K562 (cell line): ENCODE data around the gene GSS. TPM values are rescaled to one million over a fixed set of nuclear protein-coding genes. Genes with fewer than 3 reads are reported as not detected.
A peak's percentile ranks its signal among the peaks of the same experiment; 100 is the strongest.

Source experiments
- ATAC-seq: fragments of 200-7000 bp; cut with Tn5 transposase; 3 replicates; pipeline ENCODE4 v1.9.1; 2020; ENCODE audit warnings: moderate library complexity
- BruUV-seq: library from RNA; stranded (reverse); fragments of 400-500 nt; replicated peaks from 2 replicates; lab custom pipeline; 2021; lab: Mats Ljungman, UMichigan
- CTCF ChIA-PET: fragments of 300-600 bp; formaldehyde crosslinking; extraction: SDS; loops from one replicate; lab custom pipeline; 2021; ENCODE audit warnings: low intra/inter-chr PET ratio; lab: Yijun Ruan, JAX
- POLR2A ChIA-PET: fragments of 300-600, 350-650 bp; sonication (Branson Sonifier 250); formaldehyde crosslinking; extraction: SDS; loops from one replicate; lab custom pipeline; 2021; ENCODE audit warnings: antibody characterized with exemption, inconsistent platforms; lab: Yijun Ruan, JAX
- DNase-seq, 4 experiments: peaks; one replicate each; pipeline versions ENCODE4 v3.0.0 to v3.0.0-alpha.2; 2011 to 2018; ENCODE audit warnings: low spot score in 3 of 4, mixed read lengths in 3 of 4; ENCODE audit errors: extremely low read depth in 1 of 4
- FAIRE-seq: peaks from 2 replicates; lab custom pipeline; 2011; peaks lifted over from hg19 to GRCh38; lab: Jason Lieb, UNC
- H2AFZ ChIP-seq: 2 replicates; pipeline ENCODE4 v1.6.0; 2011; ENCODE audit warnings: low read depth, low read length, control low read depth, inconsistent platforms
- H3K27ac ChIP-seq: fragments of 200-600 bp; 3 replicates; pipeline ENCODE4 v1.8.0; 2011; ENCODE audit warnings: low read depth, mild to moderate bottlenecking, control low read depth, inconsistent platforms, low read length, moderate library complexity, mixed read lengths; ENCODE audit errors: extremely low read depth
- H3K27me3 ChIP-seq, 2 experiments: fragments of 300-600 bp in 1 of 2; 2 replicates in 1 of 2; 3 replicates in 1 of 2; pipeline versions ENCODE4 v1.6.0 to v1.8.0; 2011; ENCODE audit warnings: inconsistent platforms in 2 of 2, low read length in 2 of 2, mild to moderate bottlenecking in 1 of 2, mixed read lengths in 1 of 2, moderate library complexity in 1 of 2; ENCODE audit not compliant: control insufficient read depth in 2 of 2, insufficient read depth in 2 of 2
- H3K36me3 ChIP-seq: fragments of 300-600 bp; 3 replicates; pipeline ENCODE4 v1.8.0; 2011; ENCODE audit warnings: mild to moderate bottlenecking, low read length, inconsistent platforms; ENCODE audit not compliant: control insufficient read depth, insufficient read depth
- H3K4me1 ChIP-seq, 2 experiments: fragments of 200-600 bp in 1 of 2; replicated peaks in 1 of 2; 2 replicates in 1 of 2; 3 replicates in 1 of 2; pipeline versions ENCODE4 v1.5.1 to v1.8.0; 2011; ENCODE audit warnings: inconsistent platforms in 2 of 2, low read length in 2 of 2, mild to moderate bottlenecking in 1 of 2, mixed read lengths in 1 of 2, moderate library complexity in 1 of 2; ENCODE audit not compliant: control insufficient read depth in 2 of 2, insufficient read depth in 2 of 2
- H3K4me2 ChIP-seq: 2 replicates; pipeline ENCODE4 v1.6.1; 2011; ENCODE audit warnings: low read length, control low read depth, inconsistent platforms, mixed read lengths; ENCODE audit not compliant: insufficient read depth
- H3K4me3 ChIP-seq: fragments of 200-600 bp; sonication (generic), shearing (Covaris generic); 2 replicates; pipeline ENCODE4 v1.5.1; 2016; ENCODE audit warnings: control low read depth, inconsistent platforms
- H3K79me2 ChIP-seq: fragments of 200-600 bp; 3 replicates; pipeline ENCODE4 v1.8.0; 2011; ENCODE audit warnings: low read length, inconsistent platforms; ENCODE audit not compliant: control insufficient read depth, insufficient read depth
- H3K9ac ChIP-seq, 2 experiments: 2 replicates each; pipeline versions ENCODE4 v1.6.0 to v1.6.1; 2011; ENCODE audit warnings: low read depth in 2 of 2, low read length in 2 of 2, control low read depth in 1 of 2, inconsistent platforms in 1 of 2, mild to moderate bottlenecking in 1 of 2, mixed read lengths in 1 of 2; ENCODE audit not compliant: insufficient read depth in 1 of 2
- H3K9me1 ChIP-seq: one replicate; pipeline ENCODE4 v1.6.0; 2011; ENCODE audit warnings: inconsistent platforms, mild to moderate bottlenecking, low read length, moderate library complexity; ENCODE audit not compliant: control insufficient read depth, insufficient read depth
- H3K9me3 ChIP-seq: replicated peaks from 2 replicates; pipeline ENCODE4 v1.5.1; 2011; ENCODE audit warnings: low read depth, low read length, inconsistent platforms; ENCODE audit not compliant: control insufficient read depth, insufficient read depth
- H4K20me1 ChIP-seq: replicated peaks from 2 replicates; pipeline ENCODE4 v1.6.1; 2011; ENCODE audit warnings: low read length, inconsistent platforms, mixed read lengths; ENCODE audit not compliant: control insufficient read depth, insufficient read depth
- ETV5 ChIP-seq: sonication (generic); formaldehyde crosslinking; IDR thresholded peaks from 2 replicates; pipeline ENCODE4 v1.4.0; 2020; ENCODE audit warnings: low read depth, mild to moderate bottlenecking, missing genetic modification reagents
- FOSL1 ChIP-seq: fragments of 200-800 bp; sonication (Bioruptor generic); conservative IDR thresholded peaks from 2 replicates; pipeline ENCODE4 v1.6.1; 2016; ENCODE audit warnings: missing genetic modification characterization, missing compliant biosample characterization
- JUND ChIP-seq, 2 experiments: IDR thresholded peaks; 2 replicates in 1 of 2; 3 replicates in 1 of 2; pipeline ENCODE4 v1.6.1; 2011; ENCODE audit warnings: borderline replicate concordance in 2 of 2, low read depth in 2 of 2, low read length in 2 of 2, improper control_type of control experiment in 1 of 2, missing biosample characterization in 1 of 2, missing genetic modification characterization in 1 of 2, missing genetic modification reagents in 1 of 2
- MEF2D ChIP-seq: conservative IDR thresholded peaks from 2 replicates; pipeline ENCODE4 v1.6.1; 2016; ENCODE audit warnings: low read depth, missing genetic modification characterization, missing compliant biosample characterization
- NFIC ChIP-seq: fragments of 450-650 bp; IDR thresholded peaks from 2 replicates; pipeline ENCODE4 v1.6.1; 2017; ENCODE audit warnings: mild to moderate bottlenecking, inconsistent platforms
- ZNF384 ChIP-seq: IDR thresholded peaks from 2 replicates; pipeline ENCODE4 v1.6.1; 2012; ENCODE audit warnings: low read depth, low read length, improper control_type of control experiment
- WGBS: fragments of 100-300 bp; shearing (Covaris generic); methylation state at CpG from one replicate; pipeline ENCODE4 v1.1.6; 2016; ENCODE audit warnings: low coverage, mixed read lengths; ENCODE audit not compliant: insufficient coverage; ENCODE audit errors: missing lambda C conversion rate; 5-methylcytosine and 5-hydroxymethylcytosine counted together
- in situ Hi-C: fragments of 300-500 bp; cut with MboI; formaldehyde crosslinking; loops from 4 replicates; pipeline ENCODE4 v1.15.0; 2018; ENCODE audit warnings: inconsistent platforms, mixed read lengths
- intact Hi-C: fragments of 100-400 bp; cut with micrococcal nuclease; formaldehyde crosslinking; loops from 2 replicates; pipeline ENCODE4 v1.14.2; 2022
- polyA plus RNA-seq, 8 experiments: library from polyadenylated mRNA; depleted of rRNA in 4 of 8; stranded (reverse) in 5 of 8; unstranded in 3 of 8; fragments of >200 nt; fragmentation: Nextera tagmentation in 2 of 8; fragmentation: Illumina TruSeq in 1 of 8; extraction: Ambion mirVana in 2 of 8; extraction: Trizol in 1 of 8; gene quantifications; 2 replicates each; pipeline versions ENCODE4 v1.2.1 to v1.2.3, GENCODE V29; 2011 to 2014; ENCODE audit warnings: inconsistent platforms in 1 of 8, missing spikeins in 1 of 8
- total RNA-seq, 7 experiments: library from RNA; depleted of rRNA in 6 of 7; stranded (reverse); fragments of >200 nt in 6 of 7; fragmentation: Illumina TruSeq in 2 of 7; extraction: Trizol in 2 of 7; gene quantifications; 2 replicates each; pipeline versions ENCODE4 v1.2.1 to v1.2.3, GENCODE V29; 2011 to 2021; ENCODE audit warnings: low replicate concordance in 1 of 7

Gene GSS
- total and polyA plus RNA-seq, 9 of the 15 experiments (the other 6 are each of a cell fraction or from before 2014, with no cell fraction given) = 18.4 to 165 (median 89.4) TPM

- H3K27ac ChIP-seq = peak overlapping the region; percentile 40; the same call in 1 of the 3 replicates
- H3K4me2 ChIP-seq = no peak overlapping the region
- in situ Hi-C loops = no loop called here
- FAIRE-seq = no peak
- peak in 1 of 4 experiments; percentile 19 for DNase-seq
- no peaks in the 10 kb centered on the region for H4K20me1 ChIP-seq
- no peaks in the 10 kb centered on the region for H3K27me3 ChIP-seq
- no peak overlapping the region for H3K4me3 ChIP-seq
- WGBS = 44% methylated on average over 7 of the region's 7 CpGs
- no peaks in the 10 kb centered on the region for H3K9me3 ChIP-seq
- intact Hi-C loops = no loop called here
- H3K9me1 ChIP-seq = no peaks in the 10 kb centered on the region
- peaks cover 18% of the 10 kb centered on the region; the same call in 2 of the 3 replicates for H3K36me3 ChIP-seq
- no peak overlapping the region for H2AFZ ChIP-seq
- peak; percentile 55 for ATAC-seq
- H3K9ac ChIP-seq = peak overlapping the region in 1 of 2 experiments; percentile 67; a peak in 1 of 4 replicates
- H3K79me2 ChIP-seq = peaks cover 14% of the 10 kb centered on the region; the same call in 2 of the 3 replicates
- BruUV-seq = no TSS peak
- TF ChIP-seq ETV5 (CRISPR knock-in tag) (0 out of 2 replicates have a peak, but pooled peaks have one; percentile 7), ZNF384 (no peak), NFIC (peak; percentile 54), JUND (IDR thresholded peaks at IDR 0.05; ENCODE audit: borderline replicate concordance, low read depth, low read length) (0 out of 2 replicates have a peak, but pooled peaks have one; percentile 44), JUND (tag; IDR thresholded peaks at IDR 0.05; ENCODE audit: borderline replicate concordance, low read depth, low read length) (peak; percentile 25; the same call in 1 of the 3 replicates), FOSL1 (tag) (peak; percentile 71), MEF2D (tag) (no peak)
- CTCF ChIA-PET = no interaction called here
- POLR2A ChIA-PET = interaction anchor here (0.5 kb wide), 1 partner anchor 85 kb away, joined by 4 read pairs; no protein-coding TSS in a partner anchor
- H3K4me1 ChIP-seq = peaks cover 9 to 26% of the 10 kb centered on the region in 2 experiments; a peak in 4 of 5 replicates
Measured at GRCh38 chr20:34907616-34908469, 47.8 kb downstream of the GSS start.
